SK-N-SH treated with all-trans-retinoic acid at 6 μM for 48 hours (cell line): ENCODE data around the gene KCTD14.
"Not testable (repeated sequence)": the region's sequence is repeated elsewhere in the genome, so short reads cannot be mapped to it uniquely, and the experiment has no call there.

Experiments
- CSRNP3 ChIP-seq: fragments of 250-450 bp; sonication (Bioruptor Pico); IDR thresholded peaks from 2 replicates; pipeline ENCODE4 v1.5.1; 2021; ENCODE audit warnings: mild to moderate bottlenecking, moderate library complexity
- PATZ1 ChIP-seq: fragments of 250-450 bp; sonication (Bioruptor Pico); IDR thresholded peaks from 2 replicates; pipeline ENCODE4 v1.8.0; 2020; ENCODE audit warnings: mild to moderate bottlenecking, moderate library complexity, borderline replicate concordance
- ZNF8 ChIP-seq: fragments of 450-650 bp; formaldehyde crosslinking; IDR thresholded peaks from 2 replicates; pipeline ENCODE4 v1.5.0; 2020; ENCODE audit warnings: mild to moderate bottlenecking, moderate library complexity

- TF ChIP-seq ZNF8, PATZ1, CSRNP3 (CRISPR knock-in tag): not testable (repeated sequence)
Measured at GRCh38 chr11:78028423-78028822, 5.3 kb upstream of the KCTD14 start.
